Keratinocyte (primary cell): ENCODE data around the gene HOXD8.

Experiments used
- EZH2 ChIP-seq: IDR thresholded peaks from one replicate; pipeline ENCODE4 v1.6.1; 2012; ENCODE audit warnings: inconsistent platforms, mild to moderate bottlenecking, low read length, moderate library complexity
- TF ChIP-seq, protein P1 (sequence below), 3 experiments: IDR thresholded peaks in 1 of 3; conservative IDR thresholded peaks in 1 of 3; optimal IDR thresholded peaks in 1 of 3; 2 replicates in 2 of 3; 3 replicates in 1 of 3; pipeline versions ENCODE3 to v1.5.1; 2011; ENCODE audit warnings: low read length in 3 of 3, mild to moderate bottlenecking in 3 of 3, moderate library complexity in 2 of 3, control low read depth in 1 of 3, inconsistent platforms in 1 of 3; ENCODE audit not compliant: insufficient read depth in 2 of 3; ENCODE audit errors: extremely low read depth in 1 of 3

DNA sequence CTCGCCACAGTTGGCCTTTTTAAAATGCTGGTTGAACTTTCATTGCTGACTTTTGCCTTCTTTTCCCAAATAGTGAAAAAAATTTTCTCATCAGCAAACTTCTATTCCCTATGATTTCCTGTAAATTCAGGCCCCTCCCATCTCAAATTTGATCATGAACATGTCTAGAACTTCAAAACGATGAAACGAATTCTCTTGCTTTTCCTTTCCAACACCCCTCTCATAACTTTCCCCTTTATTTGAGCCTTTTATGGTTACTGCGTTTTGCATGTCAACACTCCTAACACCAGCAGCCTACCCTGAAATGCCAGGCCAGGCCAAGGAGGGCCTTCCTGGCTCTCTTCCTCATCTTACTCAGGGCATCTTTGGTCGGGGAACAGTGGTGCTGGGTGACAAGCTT lies 38.6 kb upstream of the HOXD8 start:
- TF ChIP-seq EZH2: no peak
- TF ChIP-seq, protein P1, sequence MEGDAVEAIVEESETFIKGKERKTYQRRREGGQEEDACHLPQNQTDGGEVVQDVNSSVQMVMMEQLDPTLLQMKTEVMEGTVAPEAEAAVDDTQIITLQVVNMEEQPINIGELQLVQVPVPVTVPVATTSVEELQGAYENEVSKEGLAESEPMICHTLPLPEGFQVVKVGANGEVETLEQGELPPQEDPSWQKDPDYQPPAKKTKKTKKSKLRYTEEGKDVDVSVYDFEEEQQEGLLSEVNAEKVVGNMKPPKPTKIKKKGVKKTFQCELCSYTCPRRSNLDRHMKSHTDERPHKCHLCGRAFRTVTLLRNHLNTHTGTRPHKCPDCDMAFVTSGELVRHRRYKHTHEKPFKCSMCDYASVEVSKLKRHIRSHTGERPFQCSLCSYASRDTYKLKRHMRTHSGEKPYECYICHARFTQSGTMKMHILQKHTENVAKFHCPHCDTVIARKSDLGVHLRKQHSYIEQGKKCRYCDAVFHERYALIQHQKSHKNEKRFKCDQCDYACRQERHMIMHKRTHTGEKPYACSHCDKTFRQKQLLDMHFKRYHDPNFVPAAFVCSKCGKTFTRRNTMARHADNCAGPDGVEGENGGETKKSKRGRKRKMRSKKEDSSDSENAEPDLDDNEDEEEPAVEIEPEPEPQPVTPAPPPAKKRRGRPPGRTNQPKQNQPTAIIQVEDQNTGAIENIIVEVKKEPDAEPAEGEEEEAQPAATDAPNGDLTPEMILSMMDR (optimal IDR thresholded peaks at IDR 0.05 in 1 of 3, IDR thresholded peaks at IDR 0.05 in 1 of 3, conservative IDR thresholded peaks at IDR 0.05 in 1 of 3; ENCODE audit: extremely low read depth in 1 of 3, insufficient read depth in 2 of 3, low read length in 3 of 3): no peak
